Activated CD8-positive, alpha-beta memory T cell treated with anti-CD3 and anti-CD28 coated beads for 1 hour (primary cell): ENCODE measurements around the gene TMX3.

Source experiments
- DNase-seq, 2 donors: peaks; one replicate each; pipeline ENCODE4 v3.0.0-alpha.2; 2020; ENCODE audit warnings: low read depth in 1 of 2; ENCODE audit errors: extremely low read depth in 1 of 2

TMX3 gene

DNA sequence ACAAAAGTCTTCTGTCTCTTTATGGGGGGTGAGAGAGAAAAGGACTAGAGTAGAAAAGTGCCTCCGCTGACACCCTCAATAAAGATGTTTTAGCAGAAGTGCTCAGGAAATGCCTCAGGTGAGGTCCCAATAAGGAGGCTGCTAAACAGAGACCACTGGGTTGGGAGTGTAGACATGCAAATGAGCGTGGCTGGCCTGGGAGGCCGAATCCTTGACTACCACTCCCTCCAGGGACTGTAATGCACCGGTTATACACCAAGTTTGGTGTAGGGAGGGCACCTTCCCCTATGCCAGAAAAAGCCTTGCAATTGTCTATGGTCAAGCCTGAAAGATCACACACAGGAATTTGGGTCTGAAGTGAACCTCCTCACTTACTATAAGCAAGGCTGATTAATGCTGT is 1.8 kb downstream of the TMX3 start:
- DNase-seq: no peak

DNA sequence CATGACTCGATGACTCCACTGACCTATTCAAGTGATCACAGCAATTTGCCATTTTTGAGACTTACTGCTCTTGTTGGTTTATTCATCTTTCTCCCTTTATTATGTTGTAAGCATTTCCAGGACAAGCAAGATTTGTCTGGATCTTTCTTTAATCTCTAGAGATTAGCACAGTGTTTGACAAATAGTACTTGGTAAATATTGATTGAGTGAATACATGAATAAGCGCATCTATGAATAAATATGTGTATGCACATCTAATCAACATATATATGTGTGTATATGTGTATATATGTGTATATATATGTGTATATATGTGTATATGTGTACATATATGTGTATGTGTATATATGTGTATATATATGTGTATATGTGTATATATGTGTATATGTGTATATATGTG is 7.3 kb downstream of the TMX3 start:
- no peak for DNase-seq

DNA sequence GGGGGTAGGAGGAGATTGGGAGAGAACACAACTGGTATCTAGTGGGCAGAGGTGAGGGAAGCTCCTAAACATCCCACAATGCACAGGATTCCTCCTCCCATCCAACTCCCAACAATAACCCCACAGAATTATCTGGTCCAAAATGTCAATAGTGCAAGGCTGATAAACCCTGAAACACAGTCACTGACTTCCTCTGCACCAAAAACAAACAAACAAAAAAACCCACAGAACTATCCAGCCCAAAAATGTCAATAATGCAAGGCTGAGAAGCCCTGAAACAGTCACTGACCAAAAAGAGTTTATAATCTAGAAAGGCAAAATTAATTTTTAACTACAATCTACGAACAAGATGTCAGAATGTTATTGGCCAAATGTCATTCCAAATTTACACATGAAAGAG is 9.8 kb downstream of the TMX3 start:
- DNase-seq: no peak

DNA sequence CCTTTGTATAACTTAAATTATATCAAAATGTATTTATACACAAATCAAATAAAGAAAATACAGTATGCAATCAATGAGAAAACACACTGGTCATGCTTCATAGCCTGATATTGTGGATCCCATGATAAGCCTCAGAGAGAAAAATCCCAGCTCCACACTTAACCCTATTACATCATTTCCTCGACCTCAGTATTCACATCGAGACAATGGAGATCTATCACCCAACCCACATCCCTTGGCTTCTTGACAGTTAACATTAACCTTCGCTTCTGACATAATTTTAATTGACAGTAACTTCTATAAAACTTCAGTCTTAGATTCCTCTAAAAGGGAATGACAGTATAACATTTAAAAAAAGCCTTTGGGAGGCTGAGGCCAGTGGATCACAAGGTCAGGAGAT is 11.6 kb downstream of the TMX3 start:
- DNase-seq: no peak

DNA sequence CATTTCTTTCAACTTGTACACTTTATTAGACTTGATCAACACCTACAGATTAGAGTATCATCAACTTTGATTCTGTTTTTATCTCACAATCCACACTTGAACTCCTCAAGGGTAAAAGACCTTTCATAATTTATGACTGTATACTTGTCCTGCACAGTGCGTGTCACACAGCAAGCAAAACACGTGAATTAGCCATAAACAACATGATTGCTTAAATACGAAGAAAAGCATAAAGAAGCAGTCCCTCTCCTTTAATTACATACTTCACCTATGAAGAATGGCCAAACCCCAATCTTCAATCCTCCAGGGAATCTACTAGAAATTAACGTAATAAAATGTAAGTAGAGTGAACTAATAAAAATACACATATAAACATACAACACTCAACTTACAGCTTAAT is 13.6 kb downstream of the TMX3 start:
- no peak for DNase-seq

DNA sequence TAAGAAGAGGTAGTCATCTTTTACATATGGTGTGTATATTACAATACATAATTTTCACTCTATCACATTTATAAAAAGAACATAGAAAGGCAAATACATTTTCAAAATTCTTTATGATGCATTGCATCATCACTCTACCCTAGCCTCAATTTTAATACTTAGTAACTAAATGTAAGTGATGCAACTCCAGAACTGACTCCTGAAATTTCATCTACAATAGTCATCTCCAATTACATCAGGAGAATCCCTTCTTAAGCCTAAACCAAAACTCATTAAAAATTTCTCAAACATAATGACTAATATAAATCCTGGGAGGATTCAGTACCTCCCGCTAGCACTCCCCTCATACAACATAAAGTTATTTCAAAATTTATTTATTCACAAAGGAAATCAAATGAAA is 15.9 kb downstream of the TMX3 start:
- DNase-seq: no peak

DNA sequence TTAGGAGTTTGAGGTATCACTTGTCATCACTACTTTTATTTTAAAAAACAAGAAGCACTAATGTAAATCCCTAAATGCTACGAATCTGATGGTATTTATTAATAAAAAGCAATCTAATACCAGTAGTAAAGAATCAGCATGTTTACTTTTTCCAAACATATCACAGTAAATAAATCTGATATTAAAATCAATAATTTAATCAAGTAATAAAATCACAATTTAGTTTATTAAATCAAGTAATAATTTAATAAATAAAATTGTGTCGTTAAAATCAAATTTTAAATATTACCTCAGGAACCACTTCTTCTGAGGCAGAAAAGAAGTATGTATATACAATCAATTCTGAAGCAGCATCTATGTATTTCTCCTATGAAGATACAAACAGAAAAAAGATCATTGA is 18.0 kb downstream of the TMX3 start:
- DNase-seq: no peak

DNA sequence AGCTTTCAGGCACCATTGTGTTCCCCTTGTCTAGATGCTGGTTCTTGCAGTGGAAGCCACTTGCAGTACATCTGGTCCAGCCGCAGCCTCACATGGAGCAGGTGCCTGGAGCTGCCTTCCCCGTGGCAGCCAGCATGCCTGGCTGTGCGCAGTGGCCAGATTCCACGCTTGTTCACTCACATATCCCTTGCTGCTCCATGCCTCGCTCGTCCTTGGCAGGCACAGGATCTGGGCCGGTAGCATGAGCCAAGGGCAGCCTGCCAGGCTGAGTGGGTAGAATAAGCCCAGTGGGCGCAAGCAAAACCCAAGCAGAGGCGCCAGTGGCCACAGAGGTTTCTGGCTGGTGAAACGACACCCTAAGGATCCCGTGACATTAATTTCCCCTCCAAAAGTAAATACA is 20.6 kb downstream of the TMX3 start:
- DNase-seq: no peak

DNA sequence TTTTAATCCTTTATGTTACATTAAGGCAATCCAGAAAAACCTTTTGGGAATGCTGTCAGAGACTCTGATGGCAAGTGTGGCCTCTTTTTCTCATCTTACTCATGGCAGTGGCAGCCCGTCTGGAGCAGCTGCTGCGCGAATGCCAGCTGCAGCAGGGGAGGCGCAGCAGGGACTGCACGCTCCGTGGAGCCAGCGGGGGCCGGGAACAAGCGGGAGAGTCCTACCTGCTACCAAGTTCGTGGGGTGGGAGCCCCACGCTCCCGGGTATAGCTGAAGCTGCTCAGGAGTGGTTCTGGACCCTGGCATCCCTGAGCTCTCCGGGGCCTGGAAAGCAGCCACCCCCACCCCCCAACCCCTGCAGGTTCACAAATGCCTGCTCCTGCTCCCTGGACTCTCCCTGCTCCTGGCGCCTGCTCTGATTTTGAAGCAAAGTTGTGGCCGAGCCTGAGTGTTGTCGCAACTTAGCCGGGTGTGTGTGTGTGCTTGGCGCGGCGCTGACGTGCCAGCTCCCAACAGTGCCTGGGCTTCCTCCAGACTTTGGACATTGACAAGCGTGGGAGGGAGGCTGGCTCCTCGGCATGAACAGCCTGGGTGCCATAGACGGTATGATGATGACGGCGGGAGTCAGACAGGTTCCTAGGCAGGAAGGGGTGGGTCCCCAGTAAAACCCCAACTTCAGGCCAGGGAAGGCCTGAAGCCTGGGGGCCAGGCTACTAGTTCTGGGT is 21.7 kb downstream of the TMX3 start:
- DNase-seq: no peak

DNA sequence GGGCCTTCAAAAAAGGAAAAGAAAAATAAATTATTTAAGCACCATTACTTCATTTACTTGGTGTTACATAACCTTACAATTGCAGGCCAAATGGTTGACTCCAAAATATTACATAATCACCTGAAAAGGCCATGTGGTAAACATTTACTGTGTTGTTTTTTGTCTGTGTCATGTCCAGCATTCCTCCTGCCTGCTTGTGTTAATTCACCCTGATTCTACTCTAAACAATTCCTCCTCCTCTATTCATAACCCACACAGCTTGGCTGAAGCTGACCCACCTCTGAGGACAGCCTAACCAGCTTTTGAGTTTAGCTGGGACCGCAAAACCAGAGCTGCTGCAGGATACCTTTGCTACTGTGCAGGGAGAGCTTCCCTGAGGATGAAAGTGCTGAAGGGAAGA is 35.4 kb downstream of the TMX3 start:
- DNase-seq: no peak

DNA sequence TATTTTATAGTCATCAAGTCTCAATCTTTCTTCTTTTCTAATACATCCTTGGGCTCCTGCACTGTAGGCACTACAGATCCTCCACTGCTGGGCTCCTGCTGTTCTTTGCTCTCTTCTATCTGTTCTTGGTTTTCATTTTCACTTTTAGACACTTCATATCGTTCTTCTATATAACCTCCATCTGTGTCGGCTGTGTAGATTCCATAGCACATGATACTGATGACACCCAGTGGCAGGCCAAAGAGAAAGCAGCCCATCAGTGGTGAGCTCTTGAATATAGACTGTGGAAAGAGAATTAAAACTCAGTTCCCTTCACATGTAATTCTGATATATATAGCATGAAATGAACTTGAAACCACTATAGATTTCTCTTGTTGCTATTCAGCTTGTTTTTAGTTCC is 38.0 kb downstream of the TMX3 start:
- no peak for DNase-seq

DNA sequence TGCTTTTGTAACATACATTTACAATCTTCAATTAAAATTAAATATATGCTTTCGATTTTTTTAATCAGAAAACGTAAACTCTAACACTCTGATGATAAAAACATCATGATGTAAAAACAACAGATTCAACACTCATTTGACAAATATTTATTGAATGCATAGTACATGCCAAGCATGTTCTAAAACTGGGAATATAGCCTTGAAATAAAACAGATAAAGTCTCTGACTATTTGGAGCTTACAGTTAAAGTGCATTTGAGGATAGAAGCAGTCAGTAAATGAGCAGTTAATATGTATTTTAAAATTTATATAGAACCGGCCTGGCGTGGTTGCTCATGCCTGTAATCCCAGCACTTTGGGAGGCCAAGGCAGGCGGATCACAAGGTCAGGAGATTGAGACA is 47.8 kb downstream of the TMX3 start:
- DNase-seq: no peak

DNA sequence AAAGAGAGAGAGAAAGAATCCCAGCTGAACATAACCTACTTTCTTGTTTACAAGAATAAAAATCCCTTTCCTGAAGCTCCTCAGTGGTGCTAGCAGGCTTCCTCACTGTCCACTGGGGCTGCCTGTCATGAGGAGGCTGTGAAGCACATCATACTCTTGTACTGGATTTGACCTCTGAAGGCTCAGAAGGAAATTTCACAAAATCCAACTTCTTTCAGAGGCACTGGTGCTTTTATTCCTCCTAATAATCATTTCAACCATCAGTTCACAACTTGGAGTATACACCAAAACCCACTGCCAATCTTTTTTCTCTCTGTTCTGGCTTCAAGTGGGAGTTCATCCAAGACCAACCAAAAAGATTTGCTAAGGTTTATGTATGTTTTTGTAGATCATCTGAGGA is 48.5 kb downstream of the TMX3 start:
- DNase-seq: no peak

DNA sequence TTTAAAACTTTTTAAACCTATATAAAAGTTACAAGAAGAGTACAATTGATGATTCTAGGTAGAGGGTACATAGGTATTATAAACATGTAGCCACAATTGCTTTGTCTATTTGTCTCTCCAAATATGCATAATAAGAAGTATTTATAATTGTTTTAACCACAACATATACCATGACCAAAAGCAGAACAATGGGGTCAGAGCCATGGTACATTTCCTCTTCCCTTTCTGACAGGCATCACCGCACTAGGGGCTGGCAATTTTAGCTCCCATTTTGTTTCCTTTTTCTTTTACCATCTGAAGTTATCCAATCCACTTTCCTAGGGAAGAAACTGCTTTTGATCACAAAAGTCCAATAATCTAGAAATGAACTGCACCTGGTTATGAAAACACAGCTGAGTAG is 49.3 kb downstream of the TMX3 start:
- no peak for DNase-seq

DNA sequence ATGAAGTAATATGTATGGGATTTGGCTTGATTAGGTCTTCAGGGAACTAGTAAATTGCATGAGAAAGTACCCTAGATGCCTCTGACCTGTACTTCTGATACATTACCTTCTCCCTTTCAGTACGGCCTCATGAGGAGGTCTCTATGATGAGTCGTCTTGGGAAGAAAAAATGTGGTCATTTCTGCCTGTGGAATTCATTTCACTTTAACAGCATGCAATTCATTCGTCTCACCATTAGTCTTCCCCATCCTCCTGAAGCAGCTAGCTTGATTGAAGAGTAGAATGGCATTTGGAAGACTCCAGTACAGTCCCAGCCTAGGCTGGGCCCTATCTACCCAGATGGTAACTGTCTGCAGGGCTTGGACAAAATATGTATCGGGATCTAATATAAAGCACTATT is 52.2 kb downstream of the TMX3 start:
- no peak for DNase-seq

DNA sequence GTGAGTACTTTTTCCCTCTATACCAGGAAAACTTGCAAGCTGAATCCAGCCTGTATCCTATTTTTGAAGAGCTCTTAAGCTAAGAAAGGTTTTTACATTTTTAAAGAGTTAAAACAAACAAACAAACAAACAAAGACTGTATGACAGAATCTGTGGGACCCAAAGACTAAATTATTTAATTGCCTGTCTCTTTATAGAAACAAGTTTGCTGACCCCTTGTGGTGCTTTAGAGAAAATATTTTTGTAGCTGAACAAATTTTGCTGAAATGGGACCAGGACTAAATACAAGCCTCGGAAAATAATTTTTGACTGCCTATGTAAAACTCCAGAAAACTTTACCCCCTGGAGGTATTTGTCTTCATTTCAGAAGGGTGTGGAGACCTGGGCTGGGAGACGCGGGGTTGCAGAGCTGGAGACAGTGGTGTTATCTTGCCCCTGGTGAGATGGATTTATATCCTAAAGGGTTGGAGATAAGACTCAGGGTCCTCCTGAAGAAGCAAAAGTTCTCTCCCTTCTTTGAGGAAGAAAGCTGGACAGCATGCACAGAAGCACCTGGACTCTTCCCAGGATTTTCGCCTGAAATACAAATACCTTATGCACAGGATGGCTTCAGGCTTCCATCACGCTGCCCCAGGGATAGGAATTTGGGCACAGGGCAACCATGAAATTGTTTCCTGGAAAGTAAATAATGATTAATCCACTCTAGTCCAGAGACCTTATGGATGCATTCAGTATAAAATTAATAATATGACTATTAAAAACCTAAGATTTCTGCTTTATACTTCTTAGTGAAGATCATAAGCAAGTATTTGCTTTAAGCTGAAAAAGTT is 54.3 kb downstream of the TMX3 start:
- DNase-seq: no peak

DNA sequence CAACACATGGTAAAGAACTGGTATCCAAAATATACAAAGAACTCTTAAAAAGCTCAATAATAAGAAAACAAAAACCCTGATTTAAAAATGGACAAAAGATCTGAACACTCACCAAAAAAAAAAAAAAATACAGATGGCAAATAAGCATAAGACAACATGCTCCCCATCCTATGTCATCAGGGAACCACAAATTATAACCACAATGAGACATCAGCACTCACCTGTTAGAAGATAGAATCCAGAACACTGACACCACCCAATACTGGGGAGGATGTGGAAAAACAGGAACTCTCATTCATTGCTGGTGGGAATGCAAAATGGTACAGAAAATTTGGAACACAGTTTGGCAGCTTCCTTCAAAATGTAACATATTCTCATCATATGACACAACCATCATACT is 66.7 kb downstream of the TMX3 start:
- no peak for DNase-seq

DNA sequence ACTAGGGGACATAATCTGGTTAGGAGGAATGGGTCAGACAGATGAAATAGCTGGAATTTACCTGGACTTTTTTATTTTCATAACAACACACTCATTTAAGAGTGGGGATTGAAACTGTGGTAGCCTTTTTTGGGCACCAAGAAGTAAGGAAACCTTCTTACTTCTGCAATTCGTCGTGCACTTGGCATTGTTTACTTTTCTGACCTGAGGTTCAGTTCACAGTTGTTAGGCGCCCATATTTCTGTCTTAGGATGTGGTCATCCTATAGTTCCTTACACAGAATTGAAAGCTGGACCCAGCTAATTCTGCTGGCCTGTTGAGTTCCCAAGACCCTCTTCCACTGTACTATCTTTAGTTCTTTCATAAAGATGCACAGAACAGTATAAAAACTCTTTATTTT is 72.9 kb downstream of the TMX3 start:
- no peak for DNase-seq

DNA sequence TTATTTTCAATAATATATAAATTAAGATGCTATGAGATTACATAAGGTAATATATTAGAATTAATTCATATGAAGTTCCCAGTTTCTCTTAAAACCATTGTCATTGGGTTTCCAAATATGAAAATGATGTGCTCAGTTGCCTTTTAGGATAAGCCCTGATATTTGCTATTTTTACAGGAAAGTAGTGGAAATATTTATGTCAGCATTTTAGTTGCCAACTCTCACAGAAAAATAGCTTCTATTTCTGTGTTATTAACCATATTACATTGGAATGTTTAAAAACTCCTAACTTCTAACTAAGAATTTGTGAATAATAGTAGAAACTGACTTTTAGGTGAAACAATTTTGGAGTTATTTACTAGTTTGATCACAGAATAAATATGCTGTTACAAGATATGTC is 74.0 kb downstream of the TMX3 start:
- no peak for DNase-seq

DNA sequence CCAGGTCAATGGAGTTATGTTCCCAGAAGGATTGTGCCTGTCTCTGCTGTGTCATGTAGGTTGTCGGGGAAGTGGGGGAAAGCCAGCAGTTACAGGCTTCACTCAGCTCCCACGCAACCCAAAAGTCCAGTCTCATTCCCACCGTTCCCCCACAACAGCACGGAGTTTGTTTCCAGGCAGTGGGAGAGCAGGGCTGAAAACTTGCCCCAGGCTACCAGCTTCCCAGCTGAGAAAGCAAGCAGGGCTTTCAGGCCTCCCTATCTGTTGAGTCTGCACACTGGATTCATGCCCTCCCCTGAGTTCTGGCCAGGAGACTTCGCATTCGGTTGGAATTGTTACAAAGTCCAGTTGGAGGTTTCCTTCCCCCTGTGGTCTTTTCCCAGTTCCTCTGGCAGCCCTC is 76.3 kb downstream of the TMX3 start:
- no peak for DNase-seq

DNA sequence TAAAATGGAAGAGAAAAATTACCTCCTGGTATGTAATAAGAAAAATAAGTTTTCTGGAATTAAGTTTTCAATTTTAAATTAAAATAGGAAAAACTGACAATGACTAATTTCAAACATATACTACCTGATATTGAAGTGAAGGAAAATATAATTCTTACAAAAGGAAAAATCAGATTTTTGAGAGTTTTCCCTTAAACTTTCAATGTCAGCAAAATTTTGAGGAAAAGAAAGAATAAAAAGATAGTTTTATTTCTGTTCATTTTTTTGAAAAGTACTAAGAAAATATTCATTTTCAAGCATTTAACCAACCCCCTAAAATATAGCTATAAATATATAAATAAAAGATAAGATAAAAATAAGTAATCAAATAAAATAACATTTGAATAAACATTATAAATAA is 87.1 kb downstream of the TMX3 start:
- no peak for DNase-seq
